Panc1 (cell line): ENCODE data around the gene GGTLC3.
"Not testable (repeated sequence)": the region's sequence is repeated elsewhere in the genome, so short reads cannot be mapped to it uniquely, and the experiment has no call there.

ENCODE experiments used
- POLR2AphosphoS5 ChIP-seq: IDR thresholded peaks from 2 replicates; pipeline ENCODE4 v1.6.1; 2012; ENCODE audit warnings: mild to moderate bottlenecking, low read depth, low read length, moderate library complexity
- SIN3A ChIP-seq: IDR thresholded peaks from 2 replicates; pipeline ENCODE4 v1.6.1; 2012; ENCODE audit warnings: low read depth, mild to moderate bottlenecking, low read length, moderate library complexity, borderline replicate concordance; ENCODE audit not compliant: insufficient read depth
- TCF7L2 ChIP-seq: IDR thresholded peaks from 2 replicates; pipeline ENCODE4 v1.6.1; 2011; ENCODE audit warnings: mild to moderate bottlenecking, low read depth, low read length, inconsistent platforms
- TF ChIP-seq, protein P1 (sequence below): fragments of 450-650 bp; IDR thresholded peaks from 2 replicates; pipeline ENCODE4 v1.5.1; 2017; ENCODE audit warnings: mild to moderate bottlenecking
- TF ChIP-seq, protein P2 (sequence below), 2 experiments: IDR thresholded peaks; 2 replicates each; pipeline ENCODE4 v1.6.1; 2011 to 2012; ENCODE audit warnings: low read depth in 2 of 2, control low read depth in 1 of 2, low read length in 1 of 2, mild to moderate bottlenecking in 1 of 2, moderate library complexity in 1 of 2; ENCODE audit not compliant: insufficient read depth in 1 of 2

DNA sequence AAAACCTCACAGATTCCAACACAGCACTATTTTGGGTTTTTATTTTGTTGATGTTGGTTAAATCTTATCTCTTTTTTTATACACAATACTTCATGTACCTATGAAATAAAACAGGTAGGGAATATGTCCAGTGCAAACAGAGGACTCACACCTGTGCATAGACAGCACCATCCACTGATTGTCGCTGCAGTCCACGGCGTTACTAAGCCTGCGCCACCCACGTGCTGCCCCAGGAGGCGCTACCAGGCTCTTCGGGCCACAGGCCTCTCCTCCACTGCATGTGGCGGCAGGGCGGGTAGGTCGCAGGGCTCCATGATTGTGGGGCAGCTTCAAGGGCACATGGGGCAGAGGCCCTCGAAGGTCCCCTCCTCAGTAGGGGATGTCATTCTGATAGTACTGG lies 15.7 kb upstream of the GGTLC3 start:
- TF ChIP-seq, protein P1, sequence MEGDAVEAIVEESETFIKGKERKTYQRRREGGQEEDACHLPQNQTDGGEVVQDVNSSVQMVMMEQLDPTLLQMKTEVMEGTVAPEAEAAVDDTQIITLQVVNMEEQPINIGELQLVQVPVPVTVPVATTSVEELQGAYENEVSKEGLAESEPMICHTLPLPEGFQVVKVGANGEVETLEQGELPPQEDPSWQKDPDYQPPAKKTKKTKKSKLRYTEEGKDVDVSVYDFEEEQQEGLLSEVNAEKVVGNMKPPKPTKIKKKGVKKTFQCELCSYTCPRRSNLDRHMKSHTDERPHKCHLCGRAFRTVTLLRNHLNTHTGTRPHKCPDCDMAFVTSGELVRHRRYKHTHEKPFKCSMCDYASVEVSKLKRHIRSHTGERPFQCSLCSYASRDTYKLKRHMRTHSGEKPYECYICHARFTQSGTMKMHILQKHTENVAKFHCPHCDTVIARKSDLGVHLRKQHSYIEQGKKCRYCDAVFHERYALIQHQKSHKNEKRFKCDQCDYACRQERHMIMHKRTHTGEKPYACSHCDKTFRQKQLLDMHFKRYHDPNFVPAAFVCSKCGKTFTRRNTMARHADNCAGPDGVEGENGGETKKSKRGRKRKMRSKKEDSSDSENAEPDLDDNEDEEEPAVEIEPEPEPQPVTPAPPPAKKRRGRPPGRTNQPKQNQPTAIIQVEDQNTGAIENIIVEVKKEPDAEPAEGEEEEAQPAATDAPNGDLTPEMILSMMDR, result not testable (repeated sequence)
- TF ChIP-seq, protein P2, sequence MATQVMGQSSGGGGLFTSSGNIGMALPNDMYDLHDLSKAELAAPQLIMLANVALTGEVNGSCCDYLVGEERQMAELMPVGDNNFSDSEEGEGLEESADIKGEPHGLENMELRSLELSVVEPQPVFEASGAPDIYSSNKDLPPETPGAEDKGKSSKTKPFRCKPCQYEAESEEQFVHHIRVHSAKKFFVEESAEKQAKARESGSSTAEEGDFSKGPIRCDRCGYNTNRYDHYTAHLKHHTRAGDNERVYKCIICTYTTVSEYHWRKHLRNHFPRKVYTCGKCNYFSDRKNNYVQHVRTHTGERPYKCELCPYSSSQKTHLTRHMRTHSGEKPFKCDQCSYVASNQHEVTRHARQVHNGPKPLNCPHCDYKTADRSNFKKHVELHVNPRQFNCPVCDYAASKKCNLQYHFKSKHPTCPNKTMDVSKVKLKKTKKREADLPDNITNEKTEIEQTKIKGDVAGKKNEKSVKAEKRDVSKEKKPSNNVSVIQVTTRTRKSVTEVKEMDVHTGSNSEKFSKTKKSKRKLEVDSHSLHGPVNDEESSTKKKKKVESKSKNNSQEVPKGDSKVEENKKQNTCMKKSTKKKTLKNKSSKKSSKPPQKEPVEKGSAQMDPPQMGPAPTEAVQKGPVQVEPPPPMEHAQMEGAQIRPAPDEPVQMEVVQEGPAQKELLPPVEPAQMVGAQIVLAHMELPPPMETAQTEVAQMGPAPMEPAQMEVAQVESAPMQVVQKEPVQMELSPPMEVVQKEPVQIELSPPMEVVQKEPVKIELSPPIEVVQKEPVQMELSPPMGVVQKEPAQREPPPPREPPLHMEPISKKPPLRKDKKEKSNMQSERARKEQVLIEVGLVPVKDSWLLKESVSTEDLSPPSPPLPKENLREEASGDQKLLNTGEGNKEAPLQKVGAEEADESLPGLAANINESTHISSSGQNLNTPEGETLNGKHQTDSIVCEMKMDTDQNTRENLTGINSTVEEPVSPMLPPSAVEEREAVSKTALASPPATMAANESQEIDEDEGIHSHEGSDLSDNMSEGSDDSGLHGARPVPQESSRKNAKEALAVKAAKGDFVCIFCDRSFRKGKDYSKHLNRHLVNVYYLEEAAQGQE (IDR thresholded peaks at IDR 0.05; ENCODE audit: insufficient read depth in 1 of 2, low read depth in 2 of 2, low read length in 1 of 2), result not testable (repeated sequence)
- TF ChIP-seq SIN3A, POLR2AphosphoS5, TCF7L2: not testable (repeated sequence)
